HCT116 (cell line): ENCODE results near the gene MACROD1. TPM values are rescaled to one million over a fixed set of nuclear protein-coding genes. Genes with fewer than 3 reads are reported as not detected.

ENCODE experiments used
- ATAC-seq: fragments of 200-7000 bp; cut with Tn5 transposase; 2 replicates; pipeline ENCODE4 v1.9.1; 2020; ENCODE audit warnings: mild to moderate bottlenecking, moderate library complexity
- BruUV-seq: library from RNA; stranded (reverse); fragments of 400-500 nt; replicated peaks from 2 replicates; lab custom pipeline; 2021; lab: Mats Ljungman, UMichigan
- CTCF ChIA-PET: fragments of 300-600 bp; sonication (Branson Sonifier 250); formaldehyde crosslinking; loops from one replicate; lab custom pipeline; 2021; ENCODE audit warnings: antibody characterized with exemption; lab: Charles Lee
- POLR2A ChIA-PET: fragments of 300-600, 350-600 bp; sonication (Branson Sonifier 250); formaldehyde crosslinking; loops from one replicate; lab custom pipeline; 2021; ENCODE audit warnings: antibody characterized with exemption; lab: Charles Lee
- RAD21 ChIA-PET, 2 experiments: fragments of 300-600 bp; sonication (Branson Sonifier 250); formaldehyde crosslinking; loops; one replicate each; lab custom pipeline; 2023; ENCODE audit warnings: low total read pairs in 2 of 2; ENCODE audit not compliant: uncharacterized antibody in 2 of 2, unreplicated experiment in 2 of 2, low non-redundant PET in 1 of 2; lab: Charles Lee
- DNase-seq: peaks from one replicate; pipeline ENCODE4 v3.0.0-alpha.2; 2010; ENCODE audit warnings: low read depth, low spot score
- H2AFZ ChIP-seq: fragments of 200-600 bp; shearing (Covaris generic), sonication (generic); 2 replicates; pipeline ENCODE4 v1.6.1; 2017; ENCODE audit warnings: low read depth, mixed run types, mixed read lengths, antibody characterized with exemption, low read length; ENCODE audit not compliant: poor library complexity, severe bottlenecking
- H3K27ac ChIP-seq: 2 replicates; pipeline ENCODE4 v1.5.1; 2012; ENCODE audit warnings: low read depth, low read length
- H3K27me3 ChIP-seq: fragments of 200-600 bp; sonication (generic); 2 replicates; pipeline ENCODE4 v1.6.1; 2016; ENCODE audit warnings: mixed run types, low read length, mixed read lengths; ENCODE audit not compliant: insufficient read depth
- H3K36me3 ChIP-seq, 2 experiments: fragments of 200-500 bp in 1 of 2; fragments of 200-600 bp in 1 of 2; sonication (Bioruptor generic) in 1 of 2; sonication (generic) in 1 of 2; 2 replicates each; pipeline versions ENCODE4 v1.5.1 to v1.6.1; 2014 to 2016; ENCODE audit warnings: low read length in 2 of 2, inconsistent platforms in 1 of 2, mixed read lengths in 1 of 2, mixed run types in 1 of 2; ENCODE audit not compliant: insufficient read depth in 2 of 2, control insufficient read depth in 1 of 2
- H3K4me1 ChIP-seq, 2 experiments: fragments of 200-600 bp in 1 of 2; sonication (generic) in 1 of 2; 2 replicates each; pipeline versions ENCODE4 v1.5.1 to v1.6.1; 2012 to 2017; ENCODE audit warnings: low read length in 2 of 2, inconsistent platforms in 1 of 2, mild to moderate bottlenecking in 1 of 2, mixed read lengths in 1 of 2, mixed run types in 1 of 2, moderate library complexity in 1 of 2; ENCODE audit not compliant: insufficient read depth in 2 of 2, control insufficient read depth in 1 of 2
- H3K4me2 ChIP-seq: fragments of 200-600 bp; sonication (generic); 2 replicates; pipeline ENCODE4 v1.6.1; 2017; ENCODE audit warnings: mixed run types, low read length, mixed read lengths
- H3K4me3 ChIP-seq, 2 experiments: fragments of 200-600 bp in 1 of 2; sonication (generic) in 1 of 2; replicated peaks in 1 of 2; 2 replicates each; pipeline ENCODE4 v1.5.1; 2011 to 2016; ENCODE audit warnings: low read length in 2 of 2, control low read depth in 1 of 2, low read depth in 1 of 2, mild to moderate bottlenecking in 1 of 2, mixed read lengths in 1 of 2, mixed run types in 1 of 2
- H3K79me2 ChIP-seq: fragments of 200-600 bp; sonication (generic); 2 replicates; pipeline ENCODE4 v1.6.1; 2017; ENCODE audit warnings: mild to moderate bottlenecking, mixed run types, low read length, moderate library complexity, mixed read lengths; ENCODE audit not compliant: insufficient read depth
- H3K9ac ChIP-seq: fragments of 200-600 bp; sonication (generic); 2 replicates; pipeline ENCODE4 v1.6.1; 2016; ENCODE audit warnings: low read length, mixed read lengths
- H3K9me2 ChIP-seq: fragments of 200-600 bp; sonication (generic), shearing (Covaris generic); 2 replicates; pipeline ENCODE4 v1.6.1; 2017; ENCODE audit warnings: mixed run types, mild to moderate bottlenecking, moderate library complexity; ENCODE audit not compliant: insufficient read depth
- H3K9me3 ChIP-seq, 2 experiments: fragments of 200-500 bp in 1 of 2; fragments of 200-600 bp in 1 of 2; sonication (Bioruptor generic) in 1 of 2; sonication (generic) in 1 of 2; 2 replicates each; pipeline ENCODE4 v1.6.1; 2014 to 2017; ENCODE audit warnings: low read length in 2 of 2, mixed read lengths in 2 of 2, inconsistent platforms in 1 of 2, low read depth in 1 of 2, mild to moderate bottlenecking in 1 of 2, mixed run types in 1 of 2, moderate library complexity in 1 of 2; ENCODE audit not compliant: control insufficient read depth in 1 of 2, insufficient read depth in 1 of 2
- H4K20me1 ChIP-seq: fragments of 200-600 bp; sonication (generic), shearing (Covaris generic); 2 replicates; pipeline ENCODE4 v1.6.1; 2017; ENCODE audit warnings: mixed run types, mild to moderate bottlenecking, moderate library complexity; ENCODE audit not compliant: insufficient read depth
- CBX3 ChIP-seq: IDR thresholded peaks from 2 replicates; pipeline ENCODE4 v1.6.1; 2012; ENCODE audit warnings: low read depth
- EGR1 ChIP-seq: IDR thresholded peaks from 2 replicates; pipeline ENCODE4 v1.6.1; 2012; ENCODE audit warnings: low read depth
- ELF1 ChIP-seq: IDR thresholded peaks from 2 replicates; pipeline ENCODE4 v1.6.1; 2012; ENCODE audit warnings: low read depth, borderline replicate concordance
- EZH2phosphoT487 ChIP-seq: fragments of 200-600 bp; IDR thresholded peaks from 2 replicates; pipeline ENCODE4 v1.6.1; 2018; ENCODE audit warnings: antibody characterized with exemption, borderline replicate concordance
- FOSL1 ChIP-seq: IDR thresholded peaks from 2 replicates; pipeline ENCODE4 v1.6.1; 2012; ENCODE audit warnings: low read depth
- POLR2A ChIP-seq: IDR thresholded peaks from 2 replicates; pipeline ENCODE4 v1.7.0; 2011; ENCODE audit warnings: borderline replicate concordance; ENCODE audit not compliant: insufficient read depth, insufficient read length; ENCODE audit errors: extremely low read depth
- POLR2AphosphoS5 ChIP-seq: IDR thresholded peaks from 2 replicates; pipeline ENCODE4 v1.6.1; 2011; ENCODE audit warnings: mild to moderate bottlenecking, low read depth, low read length, moderate library complexity
- RAD21 ChIP-seq: IDR thresholded peaks from 2 replicates; pipeline ENCODE4 v1.6.1; 2012; ENCODE audit warnings: low read depth, mild to moderate bottlenecking
- SIN3A ChIP-seq: IDR thresholded peaks from 2 replicates; pipeline ENCODE4 v1.6.1; 2012; ENCODE audit warnings: low read depth
- SP1 ChIP-seq: IDR thresholded peaks from 2 replicates; pipeline ENCODE4 v1.6.1; 2012; ENCODE audit warnings: low read depth
- TCF7L2 ChIP-seq: IDR thresholded peaks from 2 replicates; pipeline ENCODE4 v1.7.0; 2011; ENCODE audit warnings: borderline replicate concordance, inconsistent platforms; ENCODE audit not compliant: insufficient read depth, insufficient read length; ENCODE audit errors: extremely low read depth
- YY1 ChIP-seq: IDR thresholded peaks from 2 replicates; pipeline ENCODE4 v1.6.1; 2011; ENCODE audit warnings: low read length, low read depth, moderate library complexity, mild to moderate bottlenecking; ENCODE audit not compliant: insufficient replicate concordance; ENCODE audit errors: extremely low read depth
- intact Hi-C: fragments of 100-400 bp; cut with micrococcal nuclease; formaldehyde crosslinking; loops from 2 replicates; pipeline ENCODE4 v1.10.0; 2022
- total RNA-seq: library from RNA; stranded (reverse); gene quantifications from one replicate; pipeline ENCODE4 v1.2.1, GENCODE V29; 2021; ENCODE audit not compliant: unreplicated experiment
- TF ChIP-seq, protein P1 (sequence below): IDR thresholded peaks from 2 replicates; pipeline ENCODE4 v1.6.1; 2012
- TF ChIP-seq, protein P2 (sequence below): IDR thresholded peaks from 2 replicates; pipeline ENCODE4 v1.6.1; 2011; ENCODE audit warnings: mild to moderate bottlenecking, low read length, moderate library complexity; ENCODE audit not compliant: insufficient replicate concordance; ENCODE audit errors: extremely low read depth
- TF ChIP-seq, protein P3 (sequence below): IDR thresholded peaks from 2 replicates; pipeline ENCODE4 v1.6.1; 2012
- TF ChIP-seq, protein P4 (sequence below), 3 experiments: fragments of 200-600 bp in 1 of 3; sonication (generic) in 1 of 3; IDR thresholded peaks in 2 of 3; conservative IDR thresholded peaks in 1 of 3; 2 replicates each; pipeline ENCODE4 v1.5.1; 2012 to 2017; ENCODE audit warnings: low read depth in 2 of 3, low read length in 2 of 3, antibody characterized with exemption in 1 of 3, borderline replicate concordance in 1 of 3, control low read depth in 1 of 3, mild to moderate bottlenecking in 1 of 3, mixed read lengths in 1 of 3, mixed run types in 1 of 3, moderate library complexity in 1 of 3; ENCODE audit not compliant: insufficient read depth in 1 of 3

MACROD1 gene
- total RNA-seq, 1 experiment from 2014 or later = 61.1 TPM

DNA sequence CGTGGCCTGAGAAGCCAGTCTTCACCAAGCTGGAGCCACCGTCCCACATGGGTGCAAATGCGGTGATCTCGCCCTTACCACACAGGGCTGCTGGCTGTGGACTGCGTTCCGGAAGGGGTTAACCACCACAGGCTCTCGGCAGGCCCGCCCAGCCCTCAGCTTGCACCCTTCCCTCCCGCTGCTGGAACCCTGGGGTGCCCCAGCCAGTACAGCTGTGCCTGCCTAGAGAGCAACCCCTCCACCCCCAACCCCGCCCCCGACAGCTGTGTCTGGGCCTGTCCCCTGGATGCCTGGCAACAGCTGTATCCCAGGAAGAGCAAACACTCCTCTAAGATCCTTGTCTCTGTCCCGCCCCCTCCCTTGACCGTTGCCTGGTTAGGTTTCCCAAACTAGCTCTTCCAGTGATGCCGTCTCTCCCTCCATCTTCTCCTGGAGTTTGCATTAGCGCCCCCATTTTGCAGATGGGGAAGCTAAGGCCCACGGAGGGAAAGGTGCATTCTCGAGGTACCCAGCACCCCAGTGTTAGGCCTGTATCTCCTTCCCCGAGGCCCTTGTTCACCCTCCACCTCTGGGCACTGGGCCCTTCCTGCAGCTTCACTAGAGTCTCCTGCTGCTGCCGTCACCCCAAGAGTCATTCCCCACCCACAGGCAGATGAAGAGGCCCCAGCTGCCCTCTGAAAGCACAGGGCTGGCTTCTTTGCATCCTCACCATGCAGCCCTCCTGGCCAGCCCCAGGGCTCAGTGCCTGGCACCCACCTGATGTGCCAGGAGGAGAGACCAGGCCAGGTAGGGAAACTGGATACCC lies 204.1 kb downstream of the MACROD1 start:
- RAD21 ChIA-PET = interaction anchor here in 1 of 2 experiments (0.7 kb wide), 1 partner anchor 188 kb away, joined by 3 read pairs; no protein-coding TSS in a partner anchor
- H3K9me3 ChIP-seq = no peaks in the 10 kb centered on the region
- no peaks in the 10 kb centered on the region for H3K4me1 ChIP-seq
- H3K79me2 ChIP-seq = no peaks in the 10 kb centered on the region
- no peak overlapping the region for H3K27ac ChIP-seq
- H4K20me1 ChIP-seq = no peaks in the 10 kb centered on the region
- peaks cover 0 to 2% of the 10 kb centered on the region in 2 experiments; a peak in 1 of 4 replicates for H3K36me3 ChIP-seq
- no peak overlapping the region for H3K4me3 ChIP-seq
- ATAC-seq = peak; percentile 21; the same call in 1 of the 2 replicates
- TF ChIP-seq, protein P1, sequence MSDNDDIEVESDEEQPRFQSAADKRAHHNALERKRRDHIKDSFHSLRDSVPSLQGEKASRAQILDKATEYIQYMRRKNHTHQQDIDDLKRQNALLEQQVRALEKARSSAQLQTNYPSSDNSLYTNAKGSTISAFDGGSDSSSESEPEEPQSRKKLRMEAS = no peak
- TF ChIP-seq ELF1 (no peak), TCF7L2 (no peak), POLR2A (no peak), SP1 (no peak), EGR1 (no peak), POLR2AphosphoS5 (no peak), RAD21 (no peak), EZH2phosphoT487 (no peak), YY1 (no peak), CBX3 (no peak), SIN3A (no peak), FOSL1 (no peak)
- TF ChIP-seq, protein P2, sequence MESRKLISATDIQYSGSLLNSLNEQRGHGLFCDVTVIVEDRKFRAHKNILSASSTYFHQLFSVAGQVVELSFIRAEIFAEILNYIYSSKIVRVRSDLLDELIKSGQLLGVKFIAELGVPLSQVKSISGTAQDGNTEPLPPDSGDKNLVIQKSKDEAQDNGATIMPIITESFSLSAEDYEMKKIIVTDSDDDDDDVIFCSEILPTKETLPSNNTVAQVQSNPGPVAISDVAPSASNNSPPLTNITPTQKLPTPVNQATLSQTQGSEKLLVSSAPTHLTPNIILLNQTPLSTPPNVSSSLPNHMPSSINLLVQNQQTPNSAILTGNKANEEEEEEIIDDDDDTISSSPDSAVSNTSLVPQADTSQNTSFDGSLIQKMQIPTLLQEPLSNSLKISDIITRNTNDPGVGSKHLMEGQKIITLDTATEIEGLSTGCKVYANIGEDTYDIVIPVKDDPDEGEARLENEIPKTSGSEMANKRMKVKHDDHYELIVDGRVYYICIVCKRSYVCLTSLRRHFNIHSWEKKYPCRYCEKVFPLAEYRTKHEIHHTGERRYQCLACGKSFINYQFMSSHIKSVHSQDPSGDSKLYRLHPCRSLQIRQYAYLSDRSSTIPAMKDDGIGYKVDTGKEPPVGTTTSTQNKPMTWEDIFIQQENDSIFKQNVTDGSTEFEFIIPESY = no peak
- TF ChIP-seq, protein P3, sequence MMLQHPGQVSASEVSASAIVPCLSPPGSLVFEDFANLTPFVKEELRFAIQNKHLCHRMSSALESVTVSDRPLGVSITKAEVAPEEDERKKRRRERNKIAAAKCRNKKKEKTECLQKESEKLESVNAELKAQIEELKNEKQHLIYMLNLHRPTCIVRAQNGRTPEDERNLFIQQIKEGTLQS = no peak
- TF ChIP-seq, protein P4, sequence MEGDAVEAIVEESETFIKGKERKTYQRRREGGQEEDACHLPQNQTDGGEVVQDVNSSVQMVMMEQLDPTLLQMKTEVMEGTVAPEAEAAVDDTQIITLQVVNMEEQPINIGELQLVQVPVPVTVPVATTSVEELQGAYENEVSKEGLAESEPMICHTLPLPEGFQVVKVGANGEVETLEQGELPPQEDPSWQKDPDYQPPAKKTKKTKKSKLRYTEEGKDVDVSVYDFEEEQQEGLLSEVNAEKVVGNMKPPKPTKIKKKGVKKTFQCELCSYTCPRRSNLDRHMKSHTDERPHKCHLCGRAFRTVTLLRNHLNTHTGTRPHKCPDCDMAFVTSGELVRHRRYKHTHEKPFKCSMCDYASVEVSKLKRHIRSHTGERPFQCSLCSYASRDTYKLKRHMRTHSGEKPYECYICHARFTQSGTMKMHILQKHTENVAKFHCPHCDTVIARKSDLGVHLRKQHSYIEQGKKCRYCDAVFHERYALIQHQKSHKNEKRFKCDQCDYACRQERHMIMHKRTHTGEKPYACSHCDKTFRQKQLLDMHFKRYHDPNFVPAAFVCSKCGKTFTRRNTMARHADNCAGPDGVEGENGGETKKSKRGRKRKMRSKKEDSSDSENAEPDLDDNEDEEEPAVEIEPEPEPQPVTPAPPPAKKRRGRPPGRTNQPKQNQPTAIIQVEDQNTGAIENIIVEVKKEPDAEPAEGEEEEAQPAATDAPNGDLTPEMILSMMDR (IDR thresholded peaks at IDR 0.05 in 2 of 3, conservative IDR thresholded peaks at IDR 0.05 in 1 of 3; ENCODE audit: borderline replicate concordance in 1 of 3, insufficient read depth in 1 of 3, low read depth in 2 of 3, low read length in 2 of 3) = no peak
- POLR2A ChIA-PET = no interaction called here
- DNase-seq = no peak
- no TSS peak for BruUV-seq
- H3K9me2 ChIP-seq = no peaks in the 10 kb centered on the region
- no peak overlapping the region for H3K9ac ChIP-seq
- intact Hi-C loops = no loop called here
- no peaks in the 10 kb centered on the region for H3K27me3 ChIP-seq
- CTCF ChIA-PET = interaction anchor here (1.2 kb wide), 1 partner anchor 16 kb away, joined by 4 read pairs; no protein-coding TSS in a partner anchor
- H3K4me2 ChIP-seq = no peak overlapping the region
- no peak overlapping the region for H2AFZ ChIP-seq
